ENCODE results near the gene KCNK4. TPM values are rescaled to one million over a fixed set of nuclear protein-coding genes. Genes with fewer than 3 reads are reported as not detected.

KCNK4 gene
- total RNA-seq, 1 experiment from 2014 or later: 0.28 TPM

DNA sequence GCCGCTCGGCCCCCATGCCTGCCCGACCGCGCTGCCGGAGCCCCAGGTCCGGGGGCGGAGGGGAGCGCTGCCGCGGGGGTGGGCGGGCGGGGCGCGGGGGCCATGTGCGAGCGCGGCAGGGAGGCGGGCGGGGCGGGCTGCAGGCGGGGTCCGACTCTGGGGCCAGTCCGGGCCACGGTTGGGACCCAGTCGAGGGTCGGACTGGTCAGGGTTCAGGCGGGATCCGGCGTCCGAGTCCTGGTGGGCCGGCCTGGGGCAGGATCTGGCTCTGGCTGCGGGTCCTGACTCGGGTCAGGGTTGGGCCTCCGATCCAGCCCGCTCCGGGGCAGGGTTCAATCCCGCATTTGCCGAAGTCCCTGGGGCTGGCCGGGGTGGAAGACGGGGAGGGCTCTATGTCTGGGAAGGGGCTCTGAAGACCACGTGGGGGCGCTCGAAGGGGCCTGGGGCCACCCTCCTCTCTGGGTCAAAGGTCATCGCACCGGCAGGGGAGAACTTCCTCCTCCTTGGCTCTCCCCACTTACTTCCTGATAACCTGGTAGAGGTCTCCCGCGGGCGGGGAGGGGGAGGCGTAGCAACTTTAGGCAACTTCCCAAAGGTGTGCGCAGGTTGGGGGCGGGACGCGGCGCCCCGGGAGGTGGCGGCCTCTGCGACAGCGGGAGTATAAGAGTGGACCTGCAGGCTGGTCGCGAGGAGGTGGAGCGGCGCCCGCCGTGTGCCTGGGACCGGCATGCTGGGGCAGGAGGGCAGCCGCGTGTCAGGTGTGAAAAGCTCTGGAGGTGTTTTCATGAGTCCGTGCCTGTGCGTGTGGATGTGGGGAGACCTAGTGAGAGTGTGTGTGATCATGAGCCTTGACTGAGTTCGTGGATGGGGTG is 14.8 kb downstream of the KCNK4 start:
- WGBS (ENCODE audit: extremely low coverage, insufficient read length, low lambda C conversion rate): no CpG with 5 or more reads among the region's 71 CpGs
- DNase-seq: peak; percentile 89
- H3K9me3 Mint-ChIP-seq: no peaks in the 10 kb centered on the region

More for the DNA sequence above, 14.8 kb downstream of the KCNK4 start:
- peak overlapping the region; percentile 37 for H3K9ac ChIP-seq (ENCODE audit: extremely low read depth, insufficient read length, low read length)
- no peak overlapping the region for H2AK5ac ChIP-seq (ENCODE audit: insufficient read length, low read length)
- H3K14ac ChIP-seq (ENCODE audit: insufficient read depth, low read length): peak overlapping the region; percentile 81
- Mint-ChIP-seq H3K4me3 (peak overlapping the region; percentile 90 to 92), H3K27me3 (ENCODE audit: low read depth) (peaks cover 27% of the 10 kb centered on the region), H3K27ac (peak overlapping the region; percentile 26 to 96 (median 31); a peak in 5 of 7 replicates), H3K36me3 (ENCODE audit: insufficient read depth in 1 of 3, low read depth in 3 of 3) (peaks cover 7 to 8% (median 7%) of the 10 kb centered on the region in 3 experiments; a peak in 5 of 7 replicates), H3K4me1 (peaks cover 13% of the 10 kb centered on the region in 2 experiments)
- H4K8ac ChIP-seq (replicated peaks; ENCODE audit: insufficient read length, low read depth, low read length): no peak overlapping the region
- peaks cover 2% of the 10 kb centered on the region; the same call in 1 of the 2 replicates for H3K4me1 ChIP-seq (ENCODE audit: insufficient read depth, low read length)
- peak overlapping the region; percentile 87 for H3K4me2 ChIP-seq (ENCODE audit: insufficient read depth, insufficient read length, low read length)
- H3K27ac ChIP-seq (ENCODE audit: insufficient read length, low read depth, low read length): no peak overlapping the region
- H3K4ac ChIP-seq (ENCODE audit: low read depth, low read length): no peak overlapping the region
- no peak overlapping the region for H3K23ac ChIP-seq (ENCODE audit: insufficient read length, low read depth, low read length)
- no peak overlapping the region for H2BK12ac ChIP-seq (ENCODE audit: insufficient read length, low read depth, low read length)
- no peak overlapping the region for H2BK5ac ChIP-seq (ENCODE audit: insufficient read length, low read length)
- no peak overlapping the region for H2BK15ac ChIP-seq (ENCODE audit: low read depth, low read length)
- H3K79me1 ChIP-seq (ENCODE audit: insufficient read depth, low read depth, low read length, poor library complexity, severe bottlenecking): peaks cover 5% of the 10 kb centered on the region
- TF ChIP-seq, protein P1, sequence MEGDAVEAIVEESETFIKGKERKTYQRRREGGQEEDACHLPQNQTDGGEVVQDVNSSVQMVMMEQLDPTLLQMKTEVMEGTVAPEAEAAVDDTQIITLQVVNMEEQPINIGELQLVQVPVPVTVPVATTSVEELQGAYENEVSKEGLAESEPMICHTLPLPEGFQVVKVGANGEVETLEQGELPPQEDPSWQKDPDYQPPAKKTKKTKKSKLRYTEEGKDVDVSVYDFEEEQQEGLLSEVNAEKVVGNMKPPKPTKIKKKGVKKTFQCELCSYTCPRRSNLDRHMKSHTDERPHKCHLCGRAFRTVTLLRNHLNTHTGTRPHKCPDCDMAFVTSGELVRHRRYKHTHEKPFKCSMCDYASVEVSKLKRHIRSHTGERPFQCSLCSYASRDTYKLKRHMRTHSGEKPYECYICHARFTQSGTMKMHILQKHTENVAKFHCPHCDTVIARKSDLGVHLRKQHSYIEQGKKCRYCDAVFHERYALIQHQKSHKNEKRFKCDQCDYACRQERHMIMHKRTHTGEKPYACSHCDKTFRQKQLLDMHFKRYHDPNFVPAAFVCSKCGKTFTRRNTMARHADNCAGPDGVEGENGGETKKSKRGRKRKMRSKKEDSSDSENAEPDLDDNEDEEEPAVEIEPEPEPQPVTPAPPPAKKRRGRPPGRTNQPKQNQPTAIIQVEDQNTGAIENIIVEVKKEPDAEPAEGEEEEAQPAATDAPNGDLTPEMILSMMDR (conservative IDR thresholded peaks at IDR 0.05): peak; percentile 67
- H3K18ac ChIP-seq (ENCODE audit: insufficient read length, low read depth, low read length): no peak overlapping the region
- H4K91ac ChIP-seq (ENCODE audit: insufficient read length, low read depth, low read length): no peak overlapping the region
- H3K79me2 ChIP-seq (ENCODE audit: insufficient read depth, low read length): peaks cover 3% of the 10 kb centered on the region; the same call in 1 of the 2 replicates
- no peak overlapping the region for H2BK120ac ChIP-seq (ENCODE audit: low read depth, low read length, poor library complexity, severe bottlenecking)
- H4K20me1 ChIP-seq (ENCODE audit: control insufficient read depth, insufficient read depth, insufficient read length): no peaks in the 10 kb centered on the region
- peaks cover 10% of the 10 kb centered on the region for H3K23me2 ChIP-seq (ENCODE audit: insufficient read length, low read depth, low read length, poor library complexity, severe bottlenecking)
- no peak overlapping the region for H3T11ph ChIP-seq (ENCODE audit: low read length)
- H2BK20ac ChIP-seq (ENCODE audit: low read depth, low read length, poor library complexity, severe bottlenecking): no peak overlapping the region
- H3K9me3 ChIP-seq (ENCODE audit: control insufficient read depth, low read depth, low read length): no peaks in the 10 kb centered on the region
- no peak overlapping the region for H3K56ac ChIP-seq (ENCODE audit: insufficient read length, low read depth, low read length)
- H2AFZ ChIP-seq (ENCODE audit: low read length): no peak overlapping the region
- H3K27me3 ChIP-seq (ENCODE audit: insufficient read depth, low read length): no peaks in the 10 kb centered on the region; the same call in 1 of the 2 replicates
- H4K5ac ChIP-seq (ENCODE audit: insufficient read length, low read depth, low read length): no peak overlapping the region

Data from H9 (cell line).